Retinal pigment epithelial cell (primary cell): Measurements from ENCODE around the gene EXT2.

Experiments
- DNase-seq: peaks from one replicate; pipeline ENCODE4 v3.0.0-alpha.2; 2010; ENCODE audit warnings: low read depth
- H3K4me3 ChIP-seq: 2 replicates; pipeline ENCODE4 v1.5.1; 2011; ENCODE audit warnings: mild to moderate bottlenecking, low read length, control low read depth, moderate library complexity
- CTCF ChIP-seq: conservative IDR thresholded peaks from 2 replicates; pipeline ENCODE4 v1.5.1; 2011; ENCODE audit warnings: low read depth, low read length, control low read depth, inconsistent platforms

EXT2 gene

DNA sequence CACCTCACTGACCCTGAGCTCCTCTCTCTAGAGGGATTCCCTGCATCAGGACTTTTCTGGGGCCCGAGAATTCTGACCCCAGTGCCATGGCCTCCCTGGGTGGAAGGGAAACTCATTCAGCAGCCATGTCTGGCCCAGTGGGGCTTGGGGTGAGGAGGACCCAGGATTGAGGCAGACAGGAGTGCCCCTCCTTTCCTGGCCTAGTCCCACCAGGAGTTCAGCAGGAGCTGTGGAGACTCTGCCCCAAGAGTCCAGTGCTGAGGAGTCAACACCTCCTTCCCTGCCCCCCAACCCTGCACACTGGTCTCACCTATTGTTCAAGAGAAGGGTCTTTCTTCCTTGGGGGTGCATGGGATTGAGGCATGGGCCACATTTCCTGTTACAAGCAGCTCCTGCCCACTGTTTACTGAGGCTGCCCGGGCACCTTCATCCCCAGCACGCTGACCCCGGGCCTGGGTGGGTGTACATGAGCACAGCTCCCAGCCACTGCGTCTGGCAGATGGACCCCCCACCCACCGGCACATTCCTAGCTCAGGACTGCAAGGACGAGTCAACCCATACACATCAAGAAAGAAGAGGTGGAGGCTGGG, 180.6 kb downstream of the EXT2 start:
- H3K4me3 ChIP-seq, result no peak overlapping the region
- no peak for TF ChIP-seq CTCF
- no peak for DNase-seq

DNA sequence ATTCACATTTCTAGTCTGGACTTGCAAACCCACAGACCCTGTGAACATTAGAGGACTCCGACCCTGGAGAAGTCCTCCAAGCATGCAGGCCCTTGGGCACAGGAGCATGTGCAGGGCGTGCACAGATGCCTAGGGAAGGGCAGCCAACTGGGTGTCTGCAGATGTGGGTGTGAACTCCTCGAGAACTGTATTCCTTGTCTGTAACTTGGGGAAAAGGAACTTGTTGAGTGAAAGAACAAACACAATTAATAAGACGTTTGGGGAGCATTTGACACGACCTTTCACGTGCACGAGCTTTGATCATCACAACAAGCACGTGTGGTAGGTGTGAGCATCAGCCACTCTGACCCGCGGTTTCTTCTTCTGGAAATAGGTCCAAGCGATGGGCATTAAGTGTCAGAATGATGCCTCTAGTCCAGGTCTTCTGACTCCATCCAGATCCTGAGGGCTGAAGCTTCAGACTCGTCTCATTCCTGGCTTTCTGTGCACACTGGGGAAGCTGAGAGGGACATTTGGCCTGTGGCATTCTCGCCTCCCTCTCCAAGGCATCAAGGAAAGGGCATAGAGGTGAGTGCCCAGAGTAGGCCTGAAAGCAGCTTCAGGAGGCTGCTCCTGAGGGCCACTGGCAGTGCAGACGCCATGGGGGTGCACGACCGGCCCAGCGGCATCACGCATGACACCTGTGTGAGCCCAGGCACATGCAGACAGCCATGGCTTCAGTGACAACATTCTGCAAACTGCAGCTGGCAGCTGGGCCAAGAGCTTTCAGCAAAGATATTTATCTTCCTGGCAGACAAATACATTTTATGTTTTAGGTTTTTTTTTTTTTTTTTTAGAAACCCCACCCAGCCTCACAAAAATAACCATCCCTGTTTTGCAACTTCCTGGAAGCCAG, 182.0 kb downstream of the EXT2 start:
- DNase-seq, result no peak
- H3K4me3 ChIP-seq, result no peak overlapping the region
- no peak for TF ChIP-seq CTCF

- no peak overlapping the region for H3K4me3 ChIP-seq
Measured at GRCh38 chr11:44279483-44279882, 184.0 kb downstream of the EXT2 start.

GRCh38 chr11:44280257-44280656, 184.8 kb downstream of the EXT2 start:
- DNase-seq, result no peak
- no peak overlapping the region for H3K4me3 ChIP-seq
- no peak for TF ChIP-seq CTCF

More at GRCh38 chr11:44279483-44279882, 184.0 kb downstream of the EXT2 start:
- no peak for TF ChIP-seq CTCF
- DNase-seq, result no peak

- TF ChIP-seq CTCF, result no peak
- no peak overlapping the region for H3K4me3 ChIP-seq
- no peak for DNase-seq
Measured at GRCh38 chr11:44281151-44281550, 185.7 kb downstream of the EXT2 start.

GRCh38 chr11:44282620-44283019, 187.1 kb downstream of the EXT2 start:
- no peak for DNase-seq
- H3K4me3 ChIP-seq, result no peak overlapping the region
- no peak for TF ChIP-seq CTCF

DNA sequence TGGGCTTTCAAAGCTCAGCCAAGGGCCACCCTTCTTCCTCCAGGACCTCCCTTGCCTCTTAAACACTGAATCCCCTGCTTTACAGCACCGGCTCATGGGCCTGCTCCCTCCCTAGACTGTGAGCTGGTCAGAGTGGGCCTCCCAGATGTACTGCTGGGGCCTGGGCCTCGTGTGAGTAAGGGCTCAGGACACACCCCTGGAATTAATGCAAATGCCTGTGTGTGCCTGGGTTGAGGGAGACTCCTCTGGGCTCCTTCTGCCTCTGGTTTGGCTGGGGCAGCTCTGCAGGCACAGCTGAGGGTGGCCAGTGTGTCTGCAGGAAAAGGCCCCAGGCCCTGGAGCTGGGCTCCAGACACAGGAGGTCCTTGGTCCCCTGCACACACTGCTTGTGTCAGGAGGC, 190.3 kb downstream of the EXT2 start:
- DNase-seq, result no peak
- no peak for TF ChIP-seq CTCF
- no peak overlapping the region for H3K4me3 ChIP-seq
